Measurements from ENCODE around the gene C15orf62. TPM values are rescaled to one million over a fixed set of nuclear protein-coding genes. Genes with fewer than 3 reads are reported as not detected.

Gene C15orf62
- polyA plus RNA-seq, 2 donors: 21.3 to 71.9 TPM

Other genes starting within 250 kb of the C15orf62 start
- gene CCDC32, start 204.9 kb upstream of the C15orf62 start, polyA plus RNA-seq: 10 to 100 TPM in 1 of 2 donors, 1 to 10 TPM in 1; 7.9 to 11.1 TPM
- gene RPUSD2, start 200.7 kb upstream of the C15orf62 start, polyA plus RNA-seq: 1 to 10 TPM; 5.0 to 7.3 TPM
- gene KNL1, start 175.7 kb upstream of the C15orf62 start, polyA plus RNA-seq: 1 to 10 TPM; 1.8 to 2.6 TPM
- gene RAD51, start 74.8 kb upstream of the C15orf62 start, polyA plus RNA-seq: 1 to 10 TPM; 2.5 to 5.9 TPM
- 10 to 100 TPM; 18.0 to 21.6 TPM for gene RMDN3, start 14.7 kb upstream of the C15orf62 start, polyA plus RNA-seq
- 10 to 100 TPM; 42.9 to 87.9 TPM for gene GCHFR, start 5.9 kb upstream of the C15orf62 start, polyA plus RNA-seq
- 10 to 100 TPM; 22.5 to 45.5 TPM for gene ZFYVE19, start 37.1 kb downstream of the C15orf62 start, polyA plus RNA-seq
- 10 to 100 TPM; 51.3 to 88.1 TPM for gene DNAJC17, start 37.5 kb downstream of the C15orf62 start, polyA plus RNA-seq
- gene PPP1R14D, start 58.7 kb downstream of the C15orf62 start, polyA plus RNA-seq: under 1 TPM; 0.21 to 0.37 TPM
- 100 to 1,000 TPM; 161 to 191 TPM for gene SPINT1, start 74.1 kb downstream of the C15orf62 start, polyA plus RNA-seq
- gene RHOV, start 104.3 kb downstream of the C15orf62 start, polyA plus RNA-seq: 100 to 1,000 TPM; 137 to 138 TPM
- 1 to 10 TPM; 6.8 to 7.6 TPM for gene VPS18, start 124.5 kb downstream of the C15orf62 start, polyA plus RNA-seq
- 1 to 10 TPM; 1.8 to 1.9 TPM for gene DLL4, start 159.4 kb downstream of the C15orf62 start, polyA plus RNA-seq
- 10 to 100 TPM; 21.1 to 70.9 TPM for gene CHAC1, start 183.5 kb downstream of the C15orf62 start, polyA plus RNA-seq

Data from esophagus (tissue), 2 donors.